SK-N-SH (cell line): ENCODE data around the gene ST6GALNAC3.

Source experiments
- CTCF ChIP-seq: fragments of 200-600 bp; sonication (generic); IDR thresholded peaks from 2 replicates; pipeline ENCODE4 v1.6.1; 2017; ENCODE audit warnings: antibody characterized with exemption, mild to moderate bottlenecking, moderate library complexity
- JUND ChIP-seq: IDR thresholded peaks from 2 replicates; pipeline ENCODE4 v1.4.0; 2012
- RCOR1 ChIP-seq: fragments of 150-350 bp; IDR thresholded peaks from 2 replicates; pipeline ENCODE4 v1.6.1; 2017; ENCODE audit warnings: antibody characterized with exemption, low read length
- TAF1 ChIP-seq: IDR thresholded peaks from 2 replicates; pipeline ENCODE4 v1.6.1; 2012; ENCODE audit warnings: low read depth, mild to moderate bottlenecking, low read length, moderate library complexity, borderline replicate concordance

- TF ChIP-seq JUND (peak; percentile 66; the same call in 1 of the 2 replicates), CTCF (no peak), TAF1 (no peak), RCOR1 (no peak)
Measured at GRCh38 chr1:76124196-76124595, 49.6 kb downstream of the ST6GALNAC3 start.
